Endothelial cell of umbilical vein (primary cell): Measurements from ENCODE around the gene TSC22D3. TPM values are rescaled to one million over a fixed set of nuclear protein-coding genes. Genes with fewer than 3 reads are reported as not detected.

ENCODE experiments used
- BruUV-seq: library from RNA; stranded (reverse); fragments of 400-500 nt; replicated peaks from 2 replicates; lab custom pipeline; 2021; lab: Mats Ljungman, UMichigan
- CTCF ChIA-PET: fragments of 300-600, 350-600 bp; sonication (Branson Sonifier 250); formaldehyde crosslinking; loops from one replicate; lab custom pipeline; 2021; ENCODE audit warnings: antibody characterized with exemption, inconsistent platforms; lab: Charles Lee
- POLR2A ChIA-PET: fragments of 300-600, 350-600 bp; sonication (Branson Sonifier 250); formaldehyde crosslinking; loops from one replicate; lab custom pipeline; 2021; ENCODE audit warnings: antibody characterized with exemption, inconsistent platforms; lab: Charles Lee
- DNase-seq: peaks from one replicate; pipeline ENCODE4 v3.0.0-alpha.2; 2011; ENCODE audit warnings: low read depth, low spot score
- FAIRE-seq: peaks from 2 replicates; lab custom pipeline; 2011; peaks lifted over from hg19 to GRCh38; lab: Jason Lieb, UNC
- H2AFZ ChIP-seq: 2 replicates; pipeline ENCODE4 v1.6.0; 2012; ENCODE audit warnings: low read depth, low read length, control low read depth, inconsistent platforms
- H3K27ac ChIP-seq: 2 replicates; pipeline ENCODE4 v1.5.1; 2011; ENCODE audit warnings: low read depth, mild to moderate bottlenecking, control low read depth, low read length, moderate library complexity; ENCODE audit not compliant: insufficient read depth
- H3K27me3 ChIP-seq, 2 experiments: 2 replicates each; pipeline versions ENCODE4 v1.6.0 to v1.6.1; 2011; ENCODE audit warnings: low read length in 2 of 2, mixed read lengths in 1 of 2; ENCODE audit not compliant: control insufficient read depth in 2 of 2, insufficient read depth in 2 of 2
- H3K36me3 ChIP-seq, 2 experiments: 2 replicates in 1 of 2; 3 replicates in 1 of 2; pipeline ENCODE4 v1.5.1; 2011; ENCODE audit warnings: low read length in 2 of 2, mild to moderate bottlenecking in 1 of 2, moderate library complexity in 1 of 2; ENCODE audit not compliant: control insufficient read depth in 2 of 2, insufficient read depth in 2 of 2; ENCODE audit errors: extremely low read depth in 1 of 2
- H3K4me1 ChIP-seq: 3 replicates; pipeline ENCODE4 v1.5.1; 2011; ENCODE audit warnings: mild to moderate bottlenecking, low read length; ENCODE audit not compliant: control insufficient read depth, insufficient read depth; ENCODE audit errors: extremely low read depth
- H3K4me2 ChIP-seq: 2 replicates; pipeline ENCODE4 v1.6.1; 2011; ENCODE audit warnings: low read length, control low read depth, mixed read lengths; ENCODE audit not compliant: insufficient read depth
- H3K4me3 ChIP-seq, 3 experiments: fragments of 200-600 bp in 1 of 3; sonication (generic), shearing (Covaris generic) in 1 of 3; replicated peaks in 1 of 3; 2 replicates each; pipeline ENCODE4 v1.5.1; 2011 to 2016; ENCODE audit warnings: control low read depth in 3 of 3, low read length in 3 of 3, mild to moderate bottlenecking in 2 of 3, inconsistent platforms in 1 of 3, low read depth in 1 of 3, moderate library complexity in 1 of 3; ENCODE audit not compliant: insufficient read depth in 1 of 3
- H3K79me2 ChIP-seq: 2 replicates; pipeline ENCODE4 v1.6.0; 2012; ENCODE audit warnings: low read length, inconsistent platforms; ENCODE audit not compliant: control insufficient read depth, insufficient read depth
- H3K9ac ChIP-seq: replicated peaks from 2 replicates; pipeline ENCODE3; 2011; ENCODE audit warnings: low read length, control low read depth; ENCODE audit not compliant: insufficient read depth; ENCODE audit errors: extremely low read depth
- H3K9me1 ChIP-seq: replicated peaks from 3 replicates; pipeline ENCODE4 v1.6.0; 2011; ENCODE audit warnings: mild to moderate bottlenecking, low read length; ENCODE audit not compliant: control insufficient read depth, insufficient read depth; ENCODE audit errors: extremely low read depth
- H3K9me3 ChIP-seq: replicated peaks from 2 replicates; pipeline ENCODE4 v1.5.1; 2012; ENCODE audit warnings: low read length, inconsistent platforms; ENCODE audit not compliant: control insufficient read depth, insufficient read depth
- H4K20me1 ChIP-seq: replicated peaks from 2 replicates; pipeline ENCODE3; 2011; ENCODE audit warnings: mild to moderate bottlenecking, low read length; ENCODE audit not compliant: control insufficient read depth, insufficient read depth; ENCODE audit errors: extremely low read depth
- CTCF ChIP-seq, 2 donors: IDR thresholded peaks; 1 replicate in 1 of 2; 2 replicates in 1 of 2; pipeline ENCODE4 v1.5.1; 2011; ENCODE audit warnings: low read length in 2 of 2, mild to moderate bottlenecking in 2 of 2, moderate library complexity in 2 of 2, control low read depth in 1 of 2, inconsistent platforms in 1 of 2, low read depth in 1 of 2; ENCODE audit not compliant: insufficient read depth in 1 of 2; ENCODE audit errors: extremely low read depth in 1 of 2
- EZH2 ChIP-seq: IDR thresholded peaks from 2 replicates; pipeline ENCODE4 v1.6.1; 2012; ENCODE audit warnings: borderline replicate concordance, low read depth, mild to moderate bottlenecking, moderate library complexity, low read length, inconsistent platforms; ENCODE audit not compliant: severe bottlenecking
- FOS ChIP-seq: IDR thresholded peaks from 2 replicates; pipeline ENCODE4 v1.6.1; 2011; ENCODE audit warnings: mild to moderate bottlenecking, low read length, moderate library complexity, borderline replicate concordance; ENCODE audit not compliant: insufficient read depth
- GATA2 ChIP-seq: IDR thresholded peaks from 2 replicates; pipeline ENCODE4 v1.7.0; 2011; ENCODE audit warnings: low read depth, mild to moderate bottlenecking, moderate library complexity, mixed read lengths, low read length; ENCODE audit not compliant: insufficient read length, insufficient read depth
- JUN ChIP-seq: IDR thresholded peaks from 2 replicates; pipeline ENCODE4 v1.6.1; 2011; ENCODE audit warnings: borderline replicate concordance, low read depth; ENCODE audit not compliant: insufficient read length, insufficient read depth
- MAX ChIP-seq: IDR thresholded peaks from 2 replicates; pipeline ENCODE4 v1.6.1; 2011; ENCODE audit not compliant: insufficient read depth, insufficient read length
- MYC ChIP-seq: IDR thresholded peaks from one replicate; pipeline ENCODE4 v1.6.1; 2011; ENCODE audit warnings: mild to moderate bottlenecking, low read depth, low read length
- POLR2A ChIP-seq: IDR thresholded peaks from 2 replicates; pipeline ENCODE4 v1.6.1; 2012; ENCODE audit warnings: low read depth, mild to moderate bottlenecking, control low read depth, low read length
- POLR2AphosphoS5 ChIP-seq: IDR thresholded peaks from 2 replicates; pipeline ENCODE4 v1.6.1; 2012; ENCODE audit warnings: low read depth, mild to moderate bottlenecking, control low read depth, low read length, moderate library complexity; ENCODE audit not compliant: insufficient read depth
- dilution Hi-C: fragments of 300-500 bp; cut with MboI; formaldehyde crosslinking; loops from one replicate; pipeline ENCODE4 v1.15.0; 2019; ENCODE audit warnings: low sequenced_read_pairs; ENCODE audit not compliant: extremely low pct_ligation_motif_present
- intact Hi-C: fragments of 100-400 bp; cut with micrococcal nuclease; formaldehyde crosslinking; loops from one replicate; pipeline ENCODE4 v1.10.0; 2022
- polyA plus RNA-seq, 4 experiments: library from polyadenylated mRNA; depleted of rRNA in 3 of 4; stranded (reverse) in 3 of 4; unstranded in 1 of 4; fragments of >200 nt; gene quantifications; 2 replicates each; pipeline versions ENCODE4 v1.2.1 to v1.2.3, GENCODE V29; 2011 to 2012; ENCODE audit warnings: missing spikeins in 1 of 4
- total RNA-seq: library from RNA; stranded (reverse); gene quantifications from 2 replicates; pipeline ENCODE4 v1.2.3, GENCODE V29; 2021

The TSC22D3 gene
- total and polyA plus RNA-seq, 2 donors (not counting 3 experiments of a cell fraction or from before 2014, with no cell fraction given) = 21.1 to 37.4 TPM

- intact Hi-C loops = loop anchor here (1.0 to 5.0 kb wide), 4 partner anchors 7 to 453 kb away; no protein-coding TSS in a partner anchor
- FAIRE-seq = no peak
- CTCF ChIA-PET = interaction anchor here (1.0 to 6.1 kb wide), 4 partner anchors 9 to 99 kb away, joined by 3 to 142 read pairs (median 6); partner anchors contain the start of genes NCBP2L and TSC22D3
These were observed 97.7 kb downstream of the TSC22D3 start for GRCh38 chrX:107677909-107678308.

More at GRCh38 chrX:107677909-107678308, 97.7 kb downstream of the TSC22D3 start:
- Histone ChIP-seq H4K20me1 (no peaks in the 10 kb centered on the region), H3K4me1 (peaks cover 25% of the 10 kb centered on the region), H3K27me3 (no peaks in the 10 kb centered on the region), H3K27ac (no peak overlapping the region), H2AFZ (no peak overlapping the region), H3K9me3 (no peaks in the 10 kb centered on the region), H3K79me2 (peaks cover 4% of the 10 kb centered on the region), H3K4me3 (no peak overlapping the region), H3K9ac (no peak overlapping the region), H3K9me1 (no peaks in the 10 kb centered on the region), H3K4me2 (no peak overlapping the region), H3K36me3 (no peaks in the 10 kb centered on the region)
- dilution Hi-C loops = no loop called here
- no TSS peak for BruUV-seq
- POLR2A ChIA-PET = interaction anchor here (1.0 to 5.7 kb wide), 2 partner anchors 38 to 54 kb away, joined by 3 to 40 read pairs; no protein-coding TSS in a partner anchor
- DNase-seq = no peak
- no peak for TF ChIP-seq GATA2
- TF ChIP-seq MYC = no peak
- TF ChIP-seq POLR2A = no peak
- no peak for TF ChIP-seq POLR2AphosphoS5
- TF ChIP-seq CTCF (IDR thresholded peaks at IDR 0.05; ENCODE audit: extremely low read depth in 1 of 2, insufficient read depth in 1 of 2, low read depth in 1 of 2, low read length in 2 of 2) = no peak
- no peak for TF ChIP-seq JUN
- no peak for TF ChIP-seq EZH2
- no peak for TF ChIP-seq FOS
- no peak for TF ChIP-seq MAX
